ENCODE measurements around the gene ZNF716.

GRCh38 chr7:57414852-57415251 is 35.1 kb upstream of the ZNF716 start:
- TF ChIP-seq SIN3A (IDR thresholded peaks at IDR 0.05; ENCODE audit: low read depth) (no peak), EZH2phosphoT487 (IDR thresholded peaks at IDR 0.05; ENCODE audit: borderline replicate concordance) (no peak), POLR2A (IDR thresholded peaks at IDR 0.05; ENCODE audit: borderline replicate concordance, extremely low read depth, insufficient read depth, insufficient read length) (no peak), RAD21 (IDR thresholded peaks at IDR 0.05; ENCODE audit: low read depth) (no peak), EGR1 (IDR thresholded peaks at IDR 0.05; ENCODE audit: low read depth) (no peak), EZH2 (IDR thresholded peaks at IDR 0.05) (no peak), POLR2AphosphoS5 (IDR thresholded peaks at IDR 0.05; ENCODE audit: low read depth, low read length) (no peak), SP1 (IDR thresholded peaks at IDR 0.05; ENCODE audit: low read depth) (no peak), REST (IDR thresholded peaks at IDR 0.05; ENCODE audit: low read depth) (no peak), CBX3 (IDR thresholded peaks at IDR 0.05; ENCODE audit: low read depth) (no peak)
- TF ChIP-seq, protein P1, sequence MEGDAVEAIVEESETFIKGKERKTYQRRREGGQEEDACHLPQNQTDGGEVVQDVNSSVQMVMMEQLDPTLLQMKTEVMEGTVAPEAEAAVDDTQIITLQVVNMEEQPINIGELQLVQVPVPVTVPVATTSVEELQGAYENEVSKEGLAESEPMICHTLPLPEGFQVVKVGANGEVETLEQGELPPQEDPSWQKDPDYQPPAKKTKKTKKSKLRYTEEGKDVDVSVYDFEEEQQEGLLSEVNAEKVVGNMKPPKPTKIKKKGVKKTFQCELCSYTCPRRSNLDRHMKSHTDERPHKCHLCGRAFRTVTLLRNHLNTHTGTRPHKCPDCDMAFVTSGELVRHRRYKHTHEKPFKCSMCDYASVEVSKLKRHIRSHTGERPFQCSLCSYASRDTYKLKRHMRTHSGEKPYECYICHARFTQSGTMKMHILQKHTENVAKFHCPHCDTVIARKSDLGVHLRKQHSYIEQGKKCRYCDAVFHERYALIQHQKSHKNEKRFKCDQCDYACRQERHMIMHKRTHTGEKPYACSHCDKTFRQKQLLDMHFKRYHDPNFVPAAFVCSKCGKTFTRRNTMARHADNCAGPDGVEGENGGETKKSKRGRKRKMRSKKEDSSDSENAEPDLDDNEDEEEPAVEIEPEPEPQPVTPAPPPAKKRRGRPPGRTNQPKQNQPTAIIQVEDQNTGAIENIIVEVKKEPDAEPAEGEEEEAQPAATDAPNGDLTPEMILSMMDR (IDR thresholded peaks at IDR 0.05 in 2 of 3, conservative IDR thresholded peaks at IDR 0.05 in 1 of 3; ENCODE audit: borderline replicate concordance in 1 of 3, insufficient read depth in 1 of 3, low read depth in 2 of 3, low read length in 2 of 3), result no peak

Data from HCT116 (cell line).